Uterus (tissue), 2 donors: ENCODE data around the gene CD59.

ENCODE experiments used
- POLR2A ChIP-seq, 2 donors: fragments of 450-650 bp; IDR thresholded peaks; one replicate each; pipeline ENCODE4 v1.6.1; 2016; ENCODE audit warnings: antibody characterized with exemption in 2 of 2, mild to moderate bottlenecking in 1 of 2, moderate library complexity in 1 of 2
- TF ChIP-seq, protein P1 (sequence below), 4 experiments: fragments of 200-600 bp in 2 of 4; fragments of 450-650 bp in 2 of 4; sonication (generic) in 2 of 4; IDR thresholded peaks; one replicate each; pipeline ENCODE4 v1.5.1; 2016 to 2019; ENCODE audit warnings: antibody characterized with exemption in 4 of 4, mild to moderate bottlenecking in 2 of 4, moderate library complexity in 1 of 4

DNA sequence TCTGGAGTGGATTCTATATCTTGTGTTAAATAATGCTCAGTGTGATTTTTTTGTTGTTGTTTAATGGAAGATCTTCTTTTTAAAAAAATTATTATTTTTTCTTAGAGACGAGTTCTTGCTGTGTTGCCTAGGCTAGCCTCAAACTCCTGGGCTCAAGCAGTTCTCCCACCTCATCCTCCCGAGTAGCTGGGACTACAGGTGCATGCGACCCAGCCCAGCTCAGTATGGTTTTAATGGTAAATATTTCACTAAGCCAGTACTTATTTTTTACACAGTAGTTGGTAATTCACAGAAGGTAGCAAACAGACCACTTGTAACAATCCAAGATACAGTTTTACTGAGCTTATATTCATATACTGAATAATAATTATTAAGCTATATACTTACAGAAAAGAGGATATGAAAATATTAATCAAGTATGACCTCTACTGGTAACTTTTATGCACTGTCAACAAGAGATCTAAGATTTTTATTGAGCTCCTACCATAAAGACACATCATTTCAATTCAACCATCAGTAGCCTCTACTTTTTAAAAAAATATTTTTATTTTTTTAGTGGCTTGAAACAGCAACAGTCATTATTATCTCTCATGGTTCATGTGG lies 6.1 kb upstream of the CD59 start:
- TF ChIP-seq, protein P1, sequence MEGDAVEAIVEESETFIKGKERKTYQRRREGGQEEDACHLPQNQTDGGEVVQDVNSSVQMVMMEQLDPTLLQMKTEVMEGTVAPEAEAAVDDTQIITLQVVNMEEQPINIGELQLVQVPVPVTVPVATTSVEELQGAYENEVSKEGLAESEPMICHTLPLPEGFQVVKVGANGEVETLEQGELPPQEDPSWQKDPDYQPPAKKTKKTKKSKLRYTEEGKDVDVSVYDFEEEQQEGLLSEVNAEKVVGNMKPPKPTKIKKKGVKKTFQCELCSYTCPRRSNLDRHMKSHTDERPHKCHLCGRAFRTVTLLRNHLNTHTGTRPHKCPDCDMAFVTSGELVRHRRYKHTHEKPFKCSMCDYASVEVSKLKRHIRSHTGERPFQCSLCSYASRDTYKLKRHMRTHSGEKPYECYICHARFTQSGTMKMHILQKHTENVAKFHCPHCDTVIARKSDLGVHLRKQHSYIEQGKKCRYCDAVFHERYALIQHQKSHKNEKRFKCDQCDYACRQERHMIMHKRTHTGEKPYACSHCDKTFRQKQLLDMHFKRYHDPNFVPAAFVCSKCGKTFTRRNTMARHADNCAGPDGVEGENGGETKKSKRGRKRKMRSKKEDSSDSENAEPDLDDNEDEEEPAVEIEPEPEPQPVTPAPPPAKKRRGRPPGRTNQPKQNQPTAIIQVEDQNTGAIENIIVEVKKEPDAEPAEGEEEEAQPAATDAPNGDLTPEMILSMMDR (IDR thresholded peaks at IDR 0.05) = peak; percentile 21 to 53 (median 38)
- no peak for TF ChIP-seq POLR2A (IDR thresholded peaks at IDR 0.05)
